Measurements from ENCODE around the gene TBC1D7.

DNA sequence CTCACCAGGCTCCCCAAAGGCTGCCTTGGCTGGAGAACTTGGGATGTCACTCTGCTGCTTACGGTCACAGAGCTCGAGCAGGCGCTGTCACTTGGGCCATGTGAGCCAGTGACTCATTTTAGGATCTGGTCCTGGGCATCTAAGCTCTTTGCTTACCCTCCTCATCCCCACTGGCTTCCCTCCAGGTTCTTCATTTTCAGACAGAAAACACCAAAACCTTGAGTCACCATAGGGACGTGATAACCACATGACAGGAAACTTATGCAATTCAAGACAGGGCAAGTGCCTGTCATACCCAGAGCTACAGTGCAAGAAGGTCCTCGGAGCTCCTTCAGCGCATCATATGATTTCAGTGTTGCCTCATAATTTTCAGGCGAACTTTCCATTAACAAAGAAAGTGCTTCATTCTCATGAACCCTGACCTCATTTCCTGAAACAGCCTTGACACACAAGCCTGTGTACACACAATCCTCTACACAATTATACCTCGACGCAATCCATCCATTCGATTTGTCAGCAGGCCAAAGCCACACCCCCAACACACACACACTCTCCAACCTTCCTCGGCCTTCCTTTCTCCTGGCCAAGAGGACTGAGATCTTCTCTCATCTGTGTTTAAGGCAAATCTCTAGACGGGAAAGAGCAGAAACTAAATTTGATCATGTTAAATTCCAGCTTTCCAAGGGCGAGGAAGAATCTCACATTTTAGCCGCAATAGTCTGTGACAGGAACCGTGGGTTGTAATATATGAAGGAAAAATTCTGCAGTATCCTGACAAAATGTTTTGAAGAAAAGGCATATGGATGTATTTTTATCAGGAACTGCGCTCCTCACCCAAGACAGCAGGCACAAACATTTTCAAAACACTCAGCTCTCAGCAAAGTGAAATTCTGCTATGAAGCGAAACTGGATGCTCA lies 25.3 kb downstream of the TBC1D7 start:
- TF ChIP-seq RAD21 (IDR thresholded peaks at IDR 0.05; ENCODE audit: insufficient read depth, low read depth, low read length) (no peak), CBFB (IDR thresholded peaks at IDR 0.05; ENCODE audit: low read depth) (no peak), SRF (IDR thresholded peaks at IDR 0.05; ENCODE audit: low read depth in 2 of 2, low read length in 2 of 2) (no peak), TAF1 (IDR thresholded peaks at IDR 0.05; ENCODE audit: borderline replicate concordance, low read depth, low read length) (no peak), ETV6 (conservative IDR thresholded peaks at IDR 0.05 in 1 of 2, IDR thresholded peaks at IDR 0.05 in 1 of 2; ENCODE audit: borderline replicate concordance in 1 of 2, low read depth in 1 of 2) (peak in 1 of 2 experiments; percentile 71; a peak in 2 of 4 replicates)
- TF ChIP-seq, protein P1, sequence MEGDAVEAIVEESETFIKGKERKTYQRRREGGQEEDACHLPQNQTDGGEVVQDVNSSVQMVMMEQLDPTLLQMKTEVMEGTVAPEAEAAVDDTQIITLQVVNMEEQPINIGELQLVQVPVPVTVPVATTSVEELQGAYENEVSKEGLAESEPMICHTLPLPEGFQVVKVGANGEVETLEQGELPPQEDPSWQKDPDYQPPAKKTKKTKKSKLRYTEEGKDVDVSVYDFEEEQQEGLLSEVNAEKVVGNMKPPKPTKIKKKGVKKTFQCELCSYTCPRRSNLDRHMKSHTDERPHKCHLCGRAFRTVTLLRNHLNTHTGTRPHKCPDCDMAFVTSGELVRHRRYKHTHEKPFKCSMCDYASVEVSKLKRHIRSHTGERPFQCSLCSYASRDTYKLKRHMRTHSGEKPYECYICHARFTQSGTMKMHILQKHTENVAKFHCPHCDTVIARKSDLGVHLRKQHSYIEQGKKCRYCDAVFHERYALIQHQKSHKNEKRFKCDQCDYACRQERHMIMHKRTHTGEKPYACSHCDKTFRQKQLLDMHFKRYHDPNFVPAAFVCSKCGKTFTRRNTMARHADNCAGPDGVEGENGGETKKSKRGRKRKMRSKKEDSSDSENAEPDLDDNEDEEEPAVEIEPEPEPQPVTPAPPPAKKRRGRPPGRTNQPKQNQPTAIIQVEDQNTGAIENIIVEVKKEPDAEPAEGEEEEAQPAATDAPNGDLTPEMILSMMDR (IDR thresholded peaks at IDR 0.05 in 2 of 3, conservative IDR thresholded peaks at IDR 0.05 in 1 of 3; ENCODE audit: control insufficient read depth in 2 of 3, extremely low read depth in 1 of 3, insufficient read depth in 1 of 3, low read depth in 3 of 3, low read length in 3 of 3): no peak

Measured in GM12878 (cell line).